Measurements from ENCODE around the gene NXF1. TPM values are rescaled to one million over a fixed set of nuclear protein-coding genes. Genes with fewer than 3 reads are reported as not detected.
A peak's percentile ranks its signal among the peaks of the same experiment; 100 is the strongest.

Gene NXF1
- total and polyA plus RNA-seq, 2 of the 13 experiments (the other 11 are each of a cell fraction or from before 2014, with no cell fraction given): 30.4 to 30.9 TPM

- TF ChIP-seq YY1 (IDR thresholded peaks at IDR 0.05; ENCODE audit: insufficient read depth, insufficient replicate concordance, low read depth, low read length) (peak; percentile 81), MATR3 (CRISPR knock-in tag; IDR thresholded peaks at IDR 0.05) (no peak), ZNF7 (CRISPR knock-in tag; IDR thresholded peaks at IDR 0.05) (0 out of 2 replicates have a peak, but pooled peaks have one; percentile 29), ZNF30 (CRISPR knock-in tag; IDR thresholded peaks at IDR 0.05) (no peak), CERS6 (CRISPR knock-in tag; IDR thresholded peaks at IDR 0.05) (no peak), HOXA9 (CRISPR knock-in tag; IDR thresholded peaks at IDR 0.05; ENCODE audit: borderline replicate concordance) (0 out of 2 replicates have a peak, but pooled peaks have one; percentile 6), ZNF512B (CRISPR knock-in tag; IDR thresholded peaks at IDR 0.05; ENCODE audit: borderline replicate concordance) (no peak), ZNF407 (CRISPR knock-in tag; IDR thresholded peaks at IDR 0.05; ENCODE audit: not compliant biosample characterization) (no peak), ZNF292 (CRISPR knock-in tag; IDR thresholded peaks at IDR 0.05; ENCODE audit: borderline replicate concordance, low read depth) (no peak), ZNF749 (CRISPR knock-in tag; IDR thresholded peaks at IDR 0.05; ENCODE audit: borderline replicate concordance) (peak; percentile 90; the same call in 1 of the 2 replicates), DBP (CRISPR knock-in tag; IDR thresholded peaks at IDR 0.05; ENCODE audit: not compliant biosample characterization) (peak; percentile 29), ATF1 (CRISPR knock-in tag; IDR thresholded peaks at IDR 0.05) (peak; percentile 93), PBX2 (CRISPR knock-in tag; IDR thresholded peaks at IDR 0.05) (no peak)
Measured at GRCh38 chr11:62805076-62805892, at the start of gene NXF1 (continued).
